AG09309 (cell line): ENCODE results near the gene BCAT1.

ENCODE experiments used
- DNase-seq: peaks from one replicate; pipeline ENCODE4 v3.0.0-alpha.2; 2010; ENCODE audit warnings: low read depth
- H3K4me3 ChIP-seq: 2 replicates; pipeline ENCODE4 v1.5.1; 2011; ENCODE audit warnings: mild to moderate bottlenecking, low read depth, low read length, moderate library complexity; ENCODE audit not compliant: control insufficient read depth
- TF ChIP-seq, protein P1 (sequence below): IDR thresholded peaks from 2 replicates; pipeline ENCODE4 v1.5.1; 2011; ENCODE audit warnings: mild to moderate bottlenecking, low read depth, low read length, inconsistent platforms; ENCODE audit not compliant: insufficient read depth, control insufficient read depth; ENCODE audit errors: missing control alignments

Gene BCAT1, protein sequence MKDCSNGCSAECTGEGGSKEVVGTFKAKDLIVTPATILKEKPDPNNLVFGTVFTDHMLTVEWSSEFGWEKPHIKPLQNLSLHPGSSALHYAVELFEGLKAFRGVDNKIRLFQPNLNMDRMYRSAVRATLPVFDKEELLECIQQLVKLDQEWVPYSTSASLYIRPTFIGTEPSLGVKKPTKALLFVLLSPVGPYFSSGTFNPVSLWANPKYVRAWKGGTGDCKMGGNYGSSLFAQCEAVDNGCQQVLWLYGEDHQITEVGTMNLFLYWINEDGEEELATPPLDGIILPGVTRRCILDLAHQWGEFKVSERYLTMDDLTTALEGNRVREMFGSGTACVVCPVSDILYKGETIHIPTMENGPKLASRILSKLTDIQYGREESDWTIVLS

DNA sequence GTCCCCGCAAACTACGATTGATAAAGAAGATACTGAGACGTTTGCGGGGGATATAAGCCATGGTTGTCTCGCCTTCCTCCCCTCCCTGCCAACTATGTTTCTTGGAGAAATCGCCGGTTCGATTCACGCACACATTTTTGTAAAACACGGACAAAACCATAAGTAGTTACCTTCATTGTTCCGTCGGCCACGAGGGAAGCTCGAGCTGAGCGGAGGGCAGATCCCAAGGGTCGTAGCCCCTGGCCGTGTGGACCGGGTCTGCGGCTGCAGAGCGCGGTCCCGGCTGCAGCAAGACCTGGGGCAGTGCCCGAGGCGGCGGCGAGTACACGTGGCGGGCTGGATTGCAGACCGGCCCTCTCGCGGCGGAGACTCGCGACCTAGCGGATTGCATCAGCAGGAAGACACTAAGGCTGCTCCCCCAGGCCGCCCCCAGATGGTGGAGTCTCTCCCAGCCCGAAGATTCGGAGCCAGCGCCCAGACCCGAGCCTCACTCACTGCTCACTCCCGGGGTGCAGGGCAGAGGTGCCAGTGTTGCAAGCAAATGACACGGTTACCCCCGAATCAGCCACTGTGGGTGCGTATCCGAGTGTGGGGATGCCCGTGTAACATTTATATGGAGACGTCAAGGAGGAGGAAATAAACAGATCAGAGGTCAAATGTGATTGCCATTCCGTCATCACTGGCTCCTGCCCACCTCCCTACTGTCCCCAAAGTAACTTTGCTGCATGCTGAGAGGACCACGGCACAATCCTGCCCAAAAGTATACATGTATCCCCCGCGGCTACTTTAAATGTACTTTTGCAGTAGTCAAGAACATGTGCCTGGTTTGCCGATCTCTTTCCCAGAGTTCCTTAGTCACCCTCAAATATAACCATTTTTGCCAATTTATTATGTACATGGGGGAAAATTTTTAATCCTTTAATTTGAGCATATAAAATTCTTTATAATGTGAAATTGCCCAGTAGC lies at the start of gene BCAT1:
TSS of gene BCAT1 (minus strand) at position 345 of the 966 bp plus-strand sequence. CDS start at position 176, 169 bp downstream.
- TF ChIP-seq, protein P1, sequence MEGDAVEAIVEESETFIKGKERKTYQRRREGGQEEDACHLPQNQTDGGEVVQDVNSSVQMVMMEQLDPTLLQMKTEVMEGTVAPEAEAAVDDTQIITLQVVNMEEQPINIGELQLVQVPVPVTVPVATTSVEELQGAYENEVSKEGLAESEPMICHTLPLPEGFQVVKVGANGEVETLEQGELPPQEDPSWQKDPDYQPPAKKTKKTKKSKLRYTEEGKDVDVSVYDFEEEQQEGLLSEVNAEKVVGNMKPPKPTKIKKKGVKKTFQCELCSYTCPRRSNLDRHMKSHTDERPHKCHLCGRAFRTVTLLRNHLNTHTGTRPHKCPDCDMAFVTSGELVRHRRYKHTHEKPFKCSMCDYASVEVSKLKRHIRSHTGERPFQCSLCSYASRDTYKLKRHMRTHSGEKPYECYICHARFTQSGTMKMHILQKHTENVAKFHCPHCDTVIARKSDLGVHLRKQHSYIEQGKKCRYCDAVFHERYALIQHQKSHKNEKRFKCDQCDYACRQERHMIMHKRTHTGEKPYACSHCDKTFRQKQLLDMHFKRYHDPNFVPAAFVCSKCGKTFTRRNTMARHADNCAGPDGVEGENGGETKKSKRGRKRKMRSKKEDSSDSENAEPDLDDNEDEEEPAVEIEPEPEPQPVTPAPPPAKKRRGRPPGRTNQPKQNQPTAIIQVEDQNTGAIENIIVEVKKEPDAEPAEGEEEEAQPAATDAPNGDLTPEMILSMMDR, result peak; percentile 3
- DNase-seq, result peak; percentile 44

DNA sequence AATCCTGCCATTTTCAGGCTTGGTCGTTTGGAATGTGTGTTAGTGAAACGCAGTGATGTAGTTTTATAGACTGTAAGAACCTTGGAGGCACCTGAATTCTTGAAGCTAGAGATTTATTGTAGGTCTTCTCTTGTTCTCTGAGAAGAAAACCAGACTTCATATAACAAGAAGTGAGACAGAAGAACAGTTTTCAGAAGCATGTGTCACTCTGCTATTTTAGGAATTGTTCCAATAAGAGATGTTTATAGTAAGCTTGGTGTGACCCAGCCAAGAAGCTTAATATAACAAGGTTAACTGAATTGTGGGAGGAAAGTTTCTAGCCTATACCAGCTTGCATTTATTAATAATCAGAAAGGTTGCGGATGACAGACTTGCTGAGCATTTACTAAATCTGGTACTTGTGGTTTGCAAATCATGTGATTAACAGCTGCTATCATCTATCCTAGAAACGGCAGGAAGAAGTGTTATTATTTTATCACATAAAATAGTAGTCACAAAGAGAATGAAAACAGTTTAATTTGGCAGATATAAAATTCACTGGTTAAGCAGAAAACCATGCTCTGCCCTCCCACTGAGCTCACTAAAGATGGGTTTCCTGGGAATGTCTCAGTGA lies 49.2 kb upstream of the BCAT1 start:
- DNase-seq, result peak; percentile 32
- TF ChIP-seq, protein P1, result no peak
- no peak overlapping the region for H3K4me3 ChIP-seq

More for the DNA sequence above, at the start of gene BCAT1:
- peak within 1 kb of the TSS; percentile 86 for H3K4me3 ChIP-seq

- TF ChIP-seq, protein P1, result no peak
- H3K4me3 ChIP-seq, result no peak overlapping the region
These were observed 48.6 kb upstream of the BCAT1 start for GRCh38 chr12:24997496-24997895.

DNA sequence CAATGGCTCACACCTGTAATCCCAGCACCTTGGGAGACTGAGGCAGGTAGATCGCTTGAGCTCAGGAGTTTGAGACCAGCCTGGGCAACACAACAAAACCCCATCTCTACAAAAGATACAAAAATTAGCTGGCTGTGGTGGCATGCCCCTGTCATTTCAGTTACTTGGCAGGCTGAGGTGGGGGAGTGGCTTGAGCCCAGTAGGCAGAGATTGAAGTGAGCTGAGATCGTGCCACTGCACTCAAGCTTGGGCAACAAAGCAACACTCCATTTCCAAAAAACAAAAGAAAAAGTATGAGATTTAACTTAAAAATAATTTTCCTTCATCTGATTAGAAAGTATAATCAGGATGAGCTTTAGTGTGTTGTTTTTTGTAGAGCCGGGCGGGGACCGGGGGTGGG lies 47.9 kb upstream of the BCAT1 start:
- H3K4me3 ChIP-seq, result no peak overlapping the region
- no peak for DNase-seq
- TF ChIP-seq, protein P1, result no peak

More at GRCh38 chr12:24997496-24997895, 48.6 kb upstream of the BCAT1 start:
- DNase-seq, result no peak

DNA sequence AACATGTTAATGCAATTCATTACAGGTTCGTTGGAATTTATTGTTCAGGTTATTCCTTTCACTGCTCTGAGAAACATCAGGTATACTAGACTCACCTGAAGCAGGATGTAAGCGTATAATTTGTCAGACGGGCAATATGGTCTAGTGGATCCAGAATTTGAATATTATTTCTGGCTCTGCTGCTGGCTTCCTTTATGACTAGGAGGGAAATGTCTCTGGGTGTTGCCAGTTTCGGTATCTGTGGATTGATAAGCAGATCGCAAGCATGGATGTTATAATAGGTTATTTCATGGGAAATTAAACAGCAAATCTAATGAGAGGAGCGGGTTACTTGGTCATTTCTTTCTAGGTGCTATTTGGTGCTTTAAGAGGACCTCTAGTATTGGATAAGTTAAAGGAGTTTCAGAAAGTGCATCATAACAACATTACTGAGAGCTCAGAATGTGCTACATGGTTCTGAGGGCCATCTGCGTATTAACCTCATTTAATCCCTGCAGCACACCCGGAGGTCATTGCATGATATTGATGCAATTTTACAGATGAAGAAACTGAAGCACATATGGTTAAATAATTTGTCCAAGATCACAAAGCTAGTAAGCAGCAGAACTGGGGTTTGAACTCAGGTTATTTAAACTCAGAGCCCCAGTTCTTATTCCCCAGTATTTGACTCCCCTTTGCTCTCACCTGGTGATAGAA lies 47.3 kb upstream of the BCAT1 start:
- TF ChIP-seq, protein P1, result no peak
- DNase-seq, result no peak
- H3K4me3 ChIP-seq, result no peak overlapping the region
